OCI-LY1 (cell line): ENCODE results near the gene GRM7.

Experiments
- H2AFZ ChIP-seq: fragments of 200-600 bp; sonication (generic), shearing (Covaris generic); 2 replicates; pipeline ENCODE4 v1.6.0; 2014; ENCODE audit warnings: antibody characterized with exemption, mild to moderate bottlenecking, low read length
- H3F3A ChIP-seq: fragments of 200-600 bp; sonication (generic), shearing (Covaris generic); 2 replicates; pipeline ENCODE4 v1.6.0; 2014; ENCODE audit warnings: mild to moderate bottlenecking, antibody characterized with exemption, low read length, moderate library complexity; ENCODE audit not compliant: insufficient read depth
- H3K27ac ChIP-seq: fragments of 200-600 bp; sonication (generic); 2 replicates; pipeline ENCODE4 v1.5.1; 2014; ENCODE audit warnings: low read length, mixed run types, mild to moderate bottlenecking, low read depth; ENCODE audit not compliant: poor library complexity, severe bottlenecking
- H3K27me3 ChIP-seq: fragments of 200-600 bp; sonication (generic); 2 replicates; pipeline ENCODE4 v1.6.0; 2014; ENCODE audit warnings: antibody characterized with exemption, mild to moderate bottlenecking, low read length, moderate library complexity; ENCODE audit not compliant: insufficient read depth
- H3K36me3 ChIP-seq: fragments of 200-600 bp; sonication (generic); 2 replicates; pipeline ENCODE4 v1.6.1; 2014; ENCODE audit warnings: mild to moderate bottlenecking, antibody characterized with exemption, low read length, moderate library complexity, mixed read lengths; ENCODE audit not compliant: insufficient read depth
- H3K4me1 ChIP-seq: fragments of 200-600 bp; sonication (generic); 2 replicates; pipeline ENCODE4 v1.5.1; 2014; ENCODE audit warnings: mild to moderate bottlenecking, low read length, moderate library complexity; ENCODE audit not compliant: insufficient read depth, severe bottlenecking
- H3K4me2 ChIP-seq: fragments of 200-600 bp; sonication (generic), shearing (Covaris generic); 2 replicates; pipeline ENCODE4 v1.6.1; 2014; ENCODE audit warnings: low read length
- H3K4me3 ChIP-seq: fragments of 200-600 bp; sonication (generic); 2 replicates; pipeline ENCODE4 v1.5.1; 2014; ENCODE audit warnings: low read length, low read depth, mild to moderate bottlenecking, mixed read lengths; ENCODE audit not compliant: poor library complexity, severe bottlenecking
- H3K79me2 ChIP-seq: fragments of 200-600 bp; shearing (Covaris generic); 2 replicates; pipeline ENCODE4 v1.6.1; 2016; ENCODE audit warnings: mixed run types, low read length, mixed read lengths; ENCODE audit not compliant: insufficient read depth
- H3K9ac ChIP-seq: fragments of 200-600 bp; sonication (generic), shearing (Covaris generic); 2 replicates; pipeline ENCODE4 v1.6.1; 2014; ENCODE audit warnings: mild to moderate bottlenecking, low read length, mixed read lengths
- H3K9me2 ChIP-seq: fragments of 200-600 bp; sonication (generic), shearing (Covaris generic); 2 replicates; pipeline ENCODE4 v1.6.1; 2014; ENCODE audit warnings: low read depth, mild to moderate bottlenecking, low read length, mixed read lengths
- H3K9me3 ChIP-seq: fragments of 200-600 bp; shearing (Covaris generic); 2 replicates; pipeline ENCODE4 v1.6.1; 2014; ENCODE audit warnings: low read length, mixed read lengths
- H4K20me1 ChIP-seq: fragments of 200-600 bp; sonication (generic), shearing (Covaris generic); 2 replicates; pipeline ENCODE4 v1.6.0; 2016; ENCODE audit warnings: mild to moderate bottlenecking, low read length; ENCODE audit not compliant: insufficient read depth
- CTCF ChIP-seq: fragments of 200-600 bp; sonication (generic), shearing (Covaris generic); IDR thresholded peaks from 2 replicates; pipeline ENCODE4 v1.5.1; 2017; ENCODE audit warnings: mild to moderate bottlenecking, antibody characterized with exemption, low read length, moderate library complexity, mixed read lengths
- EZH2 ChIP-seq: fragments of 200-600 bp; sonication (generic), shearing (Covaris generic); IDR thresholded peaks from 2 replicates; pipeline ENCODE4 v1.8.0; 2017; ENCODE audit warnings: borderline replicate concordance, mixed run types, mild to moderate bottlenecking, antibody characterized with exemption, low read length, moderate library complexity, mixed read lengths

GRM7 gene

DNA sequence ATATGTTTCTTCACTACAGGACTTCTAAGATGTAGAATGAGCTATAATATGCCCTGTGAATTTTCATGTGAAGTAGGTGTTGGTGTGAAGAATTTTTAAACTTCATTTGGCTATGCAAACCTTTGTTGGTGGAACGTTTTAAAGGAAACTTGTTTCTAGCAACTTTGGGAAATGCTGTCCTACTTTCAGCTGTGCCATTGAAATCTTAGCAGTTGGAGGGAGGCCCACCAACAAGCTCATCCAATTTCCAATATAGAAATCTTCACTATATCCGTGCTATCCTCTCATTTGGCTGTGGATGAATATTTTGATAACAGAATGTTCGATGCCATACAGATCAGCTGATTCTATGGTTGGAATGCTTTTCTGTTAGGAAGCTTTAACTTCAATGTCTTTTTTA lies 51.3 kb downstream of the GRM7 start:
- no peak for TF ChIP-seq EZH2
- TF ChIP-seq CTCF = no peak
- H3K9me2 ChIP-seq = no peaks in the 10 kb centered on the region
- H3K4me2 ChIP-seq = no peak overlapping the region
- H3K27me3 ChIP-seq = no peaks in the 10 kb centered on the region
- no peaks in the 10 kb centered on the region for H3K79me2 ChIP-seq
- no peak overlapping the region for H3K27ac ChIP-seq
- H4K20me1 ChIP-seq = no peaks in the 10 kb centered on the region
- no peak overlapping the region for H2AFZ ChIP-seq
- H3K9ac ChIP-seq = no peak overlapping the region
- no peak overlapping the region for H3K4me3 ChIP-seq
- H3K9me3 ChIP-seq = no peaks in the 10 kb centered on the region
- no peaks in the 10 kb centered on the region for H3K4me1 ChIP-seq
- H3K36me3 ChIP-seq = no peaks in the 10 kb centered on the region
- no peaks in the 10 kb centered on the region for H3F3A ChIP-seq

GRCh38 chr3:6915898-6916297 lies 55.0 kb downstream of the GRM7 start:
- H3K79me2 ChIP-seq = no peaks in the 10 kb centered on the region
- H3K27me3 ChIP-seq = no peaks in the 10 kb centered on the region
- H3K27ac ChIP-seq = no peak overlapping the region
- no peak overlapping the region for H3K9ac ChIP-seq
- H3K4me3 ChIP-seq = no peak overlapping the region
- TF ChIP-seq EZH2 (no peak), CTCF (no peak)
- H3F3A ChIP-seq = no peaks in the 10 kb centered on the region
- no peaks in the 10 kb centered on the region for H3K4me1 ChIP-seq
- no peaks in the 10 kb centered on the region for H3K36me3 ChIP-seq
- no peaks in the 10 kb centered on the region for H4K20me1 ChIP-seq
- no peaks in the 10 kb centered on the region for H3K9me2 ChIP-seq
- no peaks in the 10 kb centered on the region for H3K9me3 ChIP-seq
- H2AFZ ChIP-seq = no peak overlapping the region
- H3K4me2 ChIP-seq = no peak overlapping the region

GRCh38 chr3:6921066-6921465 lies 60.2 kb downstream of the GRM7 start:
- H3K4me3 ChIP-seq = no peak overlapping the region
- no peak overlapping the region for H3K4me2 ChIP-seq
- H3F3A ChIP-seq = no peaks in the 10 kb centered on the region
- no peaks in the 10 kb centered on the region for H3K9me3 ChIP-seq
- H3K9ac ChIP-seq = no peak overlapping the region
- TF ChIP-seq CTCF (no peak), EZH2 (no peak)
- no peaks in the 10 kb centered on the region for H3K79me2 ChIP-seq
- H3K27ac ChIP-seq = no peak overlapping the region
- no peaks in the 10 kb centered on the region for H3K36me3 ChIP-seq
- no peaks in the 10 kb centered on the region for H3K4me1 ChIP-seq
- H3K27me3 ChIP-seq = no peaks in the 10 kb centered on the region
- no peaks in the 10 kb centered on the region for H3K9me2 ChIP-seq
- no peaks in the 10 kb centered on the region for H4K20me1 ChIP-seq
- H2AFZ ChIP-seq = no peak overlapping the region
